PC-3 (cell line): ENCODE measurements around the gene STARD10. TPM values are rescaled to one million over a fixed set of nuclear protein-coding genes. Genes with fewer than 3 reads are reported as not detected.
A peak's percentile ranks its signal among the peaks of the same experiment; 100 is the strongest.
"Not testable (repeated sequence)": the region's sequence is repeated elsewhere in the genome, so short reads cannot be mapped to it uniquely, and the experiment has no call there.

ENCODE experiments used
- ATAC-seq: fragments of 200-7000 bp; cut with Tn5 transposase; 2 replicates; pipeline ENCODE4 v1.9.1; 2020; ENCODE audit warnings: mild to moderate bottlenecking, moderate library complexity
- BruUV-seq: library from RNA; stranded (reverse); fragments of 400-500 nt; replicated peaks from 2 replicates; lab custom pipeline; 2021; lab: Mats Ljungman, UMichigan
- CTCF ChIA-PET: fragments of 300-600 bp; sonication (Branson Sonifier 250); formaldehyde crosslinking; loops from one replicate; lab custom pipeline; 2022; ENCODE audit warnings: antibody characterized with exemption; lab: Charles Lee
- POLR2A ChIA-PET: fragments of 300-600 bp; sonication (Branson Sonifier 250); formaldehyde crosslinking; loops from one replicate; lab custom pipeline; 2022; ENCODE audit warnings: antibody characterized with exemption; ENCODE audit not compliant: unreplicated experiment; lab: Charles Lee
- DNase-seq: peaks from one replicate; pipeline ENCODE4 v3.0.0-alpha.2; 2015
- H2AFZ ChIP-seq: fragments of 300-600 bp; sonication (generic); 2 replicates; pipeline ENCODE4 v1.6.0; 2016; ENCODE audit warnings: antibody characterized with exemption, low read length
- H3F3A ChIP-seq: fragments of 300-600 bp; sonication (generic); one replicate; pipeline ENCODE4 v1.6.0; 2017; ENCODE audit warnings: antibody characterized with exemption, low read length, control low read depth, mild to moderate bottlenecking; ENCODE audit not compliant: unreplicated experiment
- H3K27ac ChIP-seq: fragments of 300-600 bp; sonication (generic); 2 replicates; pipeline ENCODE4 v1.5.1; 2016; ENCODE audit warnings: mild to moderate bottlenecking, low read length
- H3K27me3 ChIP-seq: fragments of 300-600 bp; sonication (generic); 2 replicates; pipeline ENCODE4 v1.6.1; 2016; ENCODE audit warnings: low read length, mixed read lengths
- H3K36me3 ChIP-seq: fragments of 300-600 bp; sonication (generic); 2 replicates; pipeline ENCODE4 v1.6.1; 2016; ENCODE audit warnings: low read depth, mixed run types, low read length, mixed read lengths
- H3K4me1 ChIP-seq: fragments of 300-600 bp; sonication (generic); 2 replicates; pipeline ENCODE4 v1.5.1; 2016; ENCODE audit warnings: low read length; ENCODE audit not compliant: insufficient read depth
- H3K4me2 ChIP-seq: fragments of 300-600 bp; sonication (generic); 2 replicates; pipeline ENCODE4 v1.6.0; 2016; ENCODE audit warnings: low read length
- H3K4me3 ChIP-seq: fragments of 300-600 bp; sonication (generic); 2 replicates; pipeline ENCODE4 v1.5.1; 2016; ENCODE audit warnings: mild to moderate bottlenecking, low read length, mixed read lengths
- H3K79me2 ChIP-seq: fragments of 300-600 bp; sonication (generic); 2 replicates; pipeline ENCODE4 v1.6.1; 2017; ENCODE audit warnings: low read length, mixed read lengths
- H3K9ac ChIP-seq: fragments of 300-600 bp; sonication (generic); 2 replicates; pipeline ENCODE4 v1.6.0; 2016; ENCODE audit warnings: mild to moderate bottlenecking, low read length
- H3K9me2 ChIP-seq: fragments of 300-600 bp; sonication (generic); replicated peaks from 2 replicates; pipeline ENCODE4 v1.6.1; 2016; ENCODE audit warnings: mixed run types, low read length, mixed read lengths
- H3K9me3 ChIP-seq: fragments of 300-600 bp; sonication (generic); 2 replicates; pipeline ENCODE4 v1.6.1; 2016; ENCODE audit warnings: low read length, mixed read lengths
- H4K20me1 ChIP-seq: fragments of 300-600 bp; sonication (generic); 2 replicates; pipeline ENCODE4 v1.6.1; 2016; ENCODE audit warnings: low read length, mixed read lengths
- CTCF ChIP-seq: fragments of 300-600 bp; sonication (generic); conservative IDR thresholded peaks from 2 replicates; pipeline ENCODE4 v1.5.1; 2017; ENCODE audit warnings: antibody characterized with exemption, low read depth, mild to moderate bottlenecking, low read length
- EZH2 ChIP-seq: fragments of 300-600 bp; sonication (generic); IDR thresholded peaks from one replicate; pipeline ENCODE4 v1.6.1; 2017; ENCODE audit warnings: antibody characterized with exemption, mild to moderate bottlenecking, low read length; ENCODE audit not compliant: unreplicated experiment
- EZH2phosphoT487 ChIP-seq: fragments of 300-600 bp; sonication (generic); IDR thresholded peaks from 2 replicates; pipeline ENCODE4 v1.6.1; 2018; ENCODE audit warnings: mild to moderate bottlenecking, antibody characterized with exemption, low read length, borderline replicate concordance
- intact Hi-C: fragments of 100-400 bp; cut with micrococcal nuclease; formaldehyde crosslinking; loops from 2 replicates; pipeline ENCODE4 v1.9.0; 2023
- total RNA-seq: library from RNA; depleted of rRNA; stranded (reverse); fragments of >200 nt; gene quantifications from 2 replicates; pipeline ENCODE4 v1.2.3, GENCODE V29; 2014

STARD10 gene
- total RNA-seq, 1 experiment from 2014 or later: 284 TPM

GRCh38 chr11:72812967-72813739 lies 19.3 kb upstream of the STARD10 start:
- intact Hi-C loops: loop anchor here (5.0 kb wide), 1 partner anchor 86 kb away; no protein-coding TSS in a partner anchor
- Histone ChIP-seq H3K27ac (peak overlapping the region; percentile 89), H3K4me3 (peak overlapping the region; percentile 79), H3K9me3 (no peaks in the 10 kb centered on the region), H4K20me1 (0 out of 2 replicates have a peak, but pooled peaks cover 7% of the 10 kb centered on the region), H3K9me2 (no peaks in the 10 kb centered on the region), H3K4me2 (peak overlapping the region; percentile 96), H2AFZ (peak overlapping the region; percentile 85; the same call in 1 of the 2 replicates), H3K4me1 (peaks cover 30% of the 10 kb centered on the region), H3K27me3 (no peaks in the 10 kb centered on the region), H3K36me3 (peaks cover 7% of the 10 kb centered on the region; the same call in 1 of the 2 replicates), H3F3A (no peaks in the 10 kb centered on the region), H3K79me2 (peaks cover 31% of the 10 kb centered on the region), H3K9ac (peak overlapping the region; percentile 97)
- ATAC-seq: peak; percentile 40
- ChIA-PET POLR2A (interaction anchor here (0.6 kb wide), 2 partner anchors 86 to 163 kb away, joined by 3 read pairs; no protein-coding TSS in a partner anchor), CTCF (interaction anchor here (0.5 to 1.0 kb wide), 4 partner anchors 10 to 414 kb away, joined by 3 to 6 read pairs (median 4); partner anchors contain the start of gene STARD10)
- TSS peak; percentile 72 for BruUV-seq
- TF ChIP-seq CTCF: peak; percentile 93
- TF ChIP-seq EZH2: no peak
- TF ChIP-seq EZH2phosphoT487: no peak
- peak; percentile 85 for DNase-seq

GRCh38 chr11:72812604-72812966 lies 18.7 kb upstream of the STARD10 start:
- no TSS peak for BruUV-seq
- Histone ChIP-seq H3K27me3 (no peaks in the 10 kb centered on the region), H3K9me3 (no peaks in the 10 kb centered on the region), H3K4me1 (peaks cover 32% of the 10 kb centered on the region), H3K36me3 (peaks cover 7% of the 10 kb centered on the region; the same call in 1 of the 2 replicates), H3K9me2 (no peaks in the 10 kb centered on the region), H4K20me1 (0 out of 2 replicates have a peak, but pooled peaks cover 7% of the 10 kb centered on the region), H3F3A (no peaks in the 10 kb centered on the region), H2AFZ (no peak overlapping the region), H3K27ac (no peak overlapping the region), H3K4me2 (peak overlapping the region; percentile 96), H3K9ac (peak overlapping the region; percentile 97), H3K4me3 (peak overlapping the region; percentile 79), H3K79me2 (peaks cover 31% of the 10 kb centered on the region)
- ATAC-seq (peak; percentile 1), DNase-seq (peak; percentile 48)
- intact Hi-C loops: loop anchor here (5.0 kb wide), 1 partner anchor 85 kb away; no protein-coding TSS in a partner anchor
- TF ChIP-seq CTCF (no peak), EZH2 (no peak), EZH2phosphoT487 (no peak)
- ChIA-PET POLR2A (no interaction called here), CTCF (interaction anchor here (0.6 to 1.0 kb wide), 2 partner anchors 9 to 87 kb away, joined by 4 to 6 read pairs; no protein-coding TSS in a partner anchor)

GRCh38 chr11:72811686-72812085 lies 17.8 kb upstream of the STARD10 start:
- H3K27ac ChIP-seq, H3K9ac ChIP-seq, H3K27me3 ChIP-seq, ATAC-seq, CTCF ChIA-PET, DNase-seq, H2AFZ ChIP-seq, H4K20me1 ChIP-seq, H3K36me3 ChIP-seq, BruUV-seq, H3K9me3 ChIP-seq, H3K9me2 ChIP-seq, POLR2A ChIA-PET, H3F3A ChIP-seq: not testable (repeated sequence)
- H3K4me2 ChIP-seq: peak overlapping the region; percentile 96
- peaks cover 32% of the 10 kb centered on the region for H3K4me1 ChIP-seq
- H3K4me3 ChIP-seq: peak overlapping the region; percentile 79
- intact Hi-C loops: loop anchor here (5.0 kb wide), 1 partner anchor 84 kb away; no protein-coding TSS in a partner anchor
- peaks cover 31% of the 10 kb centered on the region for H3K79me2 ChIP-seq
